HG03060 (cell line): ENCODE data around the gene ZNF93.
A peak's percentile ranks its signal among the peaks of the same experiment; 100 is the strongest.
"Not testable (repeated sequence)": the region's sequence is repeated elsewhere in the genome, so short reads cannot be mapped to it uniquely, and the experiment has no call there.

Source experiments
- ATAC-seq: cut with Tn5 transposase; IDR thresholded peaks from one replicate; pipeline ENCODE4 v1.9.1; 2021; ENCODE audit warnings: low read depth, moderate number of reproducible peaks; ENCODE audit not compliant: unreplicated experiment

The ZNF93 gene

GRCh38 chr19:19900729-19901444, at the start of gene ZNF93:
ZNF93 (plus strand) TSS chr19:19900946; CDS start chr19:19901089, 143 bp downstream.
- ATAC-seq: peak; percentile 89

GRCh38 chr19:19851740-19852139, 49.0 kb upstream of the ZNF93 start:
- ATAC-seq: not testable (repeated sequence)

- no peak for ATAC-seq
Observed at GRCh38 chr19:19858751-19859150, 42.0 kb upstream of the ZNF93 start.

GRCh38 chr19:19860756-19861390, 39.9 kb upstream of the ZNF93 start:
- no peak for ATAC-seq

- ATAC-seq: peak; percentile 88
Observed at GRCh38 chr19:19865750-19866610, 34.8 kb upstream of the ZNF93 start, which contains the start of gene ZNF253. ZNF253 (plus strand) TSS chr19:19865882; CDS start chr19:19865997, 115 bp downstream.

- ATAC-seq: no peak
Observed at GRCh38 chr19:19866611-19867248, 34.0 kb upstream of the ZNF93 start.

- not testable (repeated sequence) for ATAC-seq
Observed at GRCh38 chr19:19870086-19870485, 30.7 kb upstream of the ZNF93 start.

- ATAC-seq: no peak
Observed at GRCh38 chr19:19871932-19872331, 28.8 kb upstream of the ZNF93 start.

- no peak for ATAC-seq
Observed at GRCh38 chr19:19873381-19873780, 27.4 kb upstream of the ZNF93 start.

- ATAC-seq: no peak
Observed at GRCh38 chr19:19877724-19878123, 23.0 kb upstream of the ZNF93 start.

- no peak for ATAC-seq
Observed at GRCh38 chr19:19884583-19884982, 16.2 kb upstream of the ZNF93 start.

- ATAC-seq: not testable (repeated sequence)
Observed at GRCh38 chr19:19892055-19892941, 8.4 kb upstream of the ZNF93 start.

GRCh38 chr19:19900139-19900728, 512 bp upstream of the ZNF93 start:
- ATAC-seq: no peak

GRCh38 chr19:19907551-19907950, 6.8 kb downstream of the ZNF93 start:
- not testable (repeated sequence) for ATAC-seq

- no peak for ATAC-seq
Observed at GRCh38 chr19:19909654-19910053, 8.9 kb downstream of the ZNF93 start.

- ATAC-seq: no peak
Observed at GRCh38 chr19:19911150-19911549, 10.4 kb downstream of the ZNF93 start.

- ATAC-seq: no peak
Observed at GRCh38 chr19:19914596-19914995, 13.8 kb downstream of the ZNF93 start.

- ATAC-seq: not testable (repeated sequence)
Observed at GRCh38 chr19:19930417-19930816, 29.7 kb downstream of the ZNF93 start.
